ENCODE measurements around the gene GATA3. TPM values are rescaled to one million over a fixed set of nuclear protein-coding genes. Genes with fewer than 3 reads are reported as not detected.

The GATA3 gene
- total RNA-seq: 2.7 and 3.5 TPM in 2 replicates

DNA sequence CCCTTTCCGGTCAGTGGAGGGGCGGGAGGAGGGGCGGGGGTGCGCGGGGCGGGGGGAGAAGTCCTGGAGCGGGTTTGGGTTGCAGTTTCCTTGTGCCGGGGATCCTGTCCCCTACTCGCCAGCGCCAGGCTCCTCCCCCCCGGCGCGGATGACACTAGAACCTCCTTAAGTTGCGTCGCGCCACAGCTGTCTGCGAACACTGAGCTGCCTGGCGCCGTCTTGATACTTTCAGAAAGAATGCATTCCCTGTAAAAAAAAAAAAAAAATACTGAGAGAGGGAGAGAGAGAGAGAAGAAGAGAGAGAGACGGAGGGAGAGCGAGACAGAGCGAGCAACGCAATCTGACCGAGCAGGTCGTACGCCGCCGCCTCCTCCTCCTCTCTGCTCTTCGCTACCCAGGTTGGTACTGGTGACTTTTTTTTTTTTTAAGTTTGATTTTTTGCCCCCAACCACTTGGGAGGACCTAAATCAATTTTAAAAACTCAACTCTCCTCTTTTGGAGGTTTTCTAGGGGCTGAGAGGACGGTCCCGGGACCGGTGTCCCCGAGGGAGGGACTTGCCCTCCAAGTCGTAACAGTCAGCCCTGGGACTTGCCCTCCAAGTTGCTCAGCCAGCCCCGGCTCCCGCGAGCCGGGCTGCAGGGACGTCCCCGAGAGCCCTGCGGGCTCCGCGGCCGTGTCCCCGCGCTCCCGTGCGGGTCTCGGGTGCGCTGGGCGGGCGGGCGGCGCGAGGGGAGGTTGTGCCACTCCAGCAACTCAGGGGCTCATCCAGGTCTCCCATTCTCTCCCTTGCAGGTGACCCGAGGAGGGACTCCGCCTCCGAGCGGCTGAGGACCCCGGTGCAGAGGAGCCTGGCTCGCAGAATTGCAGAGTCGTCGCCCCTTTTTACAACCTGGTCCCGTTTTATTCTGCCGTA lies at the start of gene GATA3:
Gene GATA3 (plus strand): TSS at position 195 of the 914 bp plus-strand sequence. CDS start 968 bp downstream, outside the sequence.

Other genes starting within 250 kb of the GATA3 start
- gene TAF3, start 236.2 kb upstream of the GATA3 start, total RNA-seq: 2.9 and 3.3 TPM in 2 replicates